Gastrocnemius medialis (tissue), 4 donors: ENCODE data around the gene ZFHX3. TPM values are rescaled to one million over a fixed set of nuclear protein-coding genes. Genes with fewer than 3 reads are reported as not detected.

ENCODE experiments used
- ATAC-seq, 2 donors: fragments of 150-250 bp; one replicate each; pipeline ENCODE4 v1.9.1; 2016
- DNase-seq, 2 donors: peaks; one replicate each; pipeline ENCODE4 v3.0.0-alpha.2; 2019
- H3K27ac ChIP-seq, 4 donors: fragments of 200-600 bp; sonication (generic); 1 replicate in 1 of 4; 2 replicates in 3 of 4; pipeline ENCODE4 v1.5.1; 2016 to 2018; ENCODE audit warnings: mild to moderate bottlenecking in 2 of 4, moderate library complexity in 1 of 4
- H3K27me3 ChIP-seq, 3 donors: fragments of 200-600 bp; sonication (generic) in 2 of 3; 1 replicate in 1 of 3; 2 replicates in 2 of 3; pipeline versions ENCODE4 v1.5.1 to v1.6.0; 2016 to 2019; ENCODE audit warnings: mild to moderate bottlenecking in 1 of 3, moderate library complexity in 1 of 3
- H3K36me3 ChIP-seq, 2 donors: fragments of 200-600 bp; sonication (generic) in 1 of 2; one replicate each; pipeline ENCODE4 v1.5.1; 2017 to 2018
- H3K4me1 ChIP-seq, 2 donors: fragments of 200-600 bp; sonication (generic) in 1 of 2; one replicate each; pipeline ENCODE4 v1.5.1; 2016 to 2017; ENCODE audit warnings: mild to moderate bottlenecking in 2 of 2
- H3K4me3 ChIP-seq, 4 donors: fragments of 200-600 bp; sonication (generic) in 3 of 4; 1 replicate in 1 of 4; 2 replicates in 3 of 4; pipeline ENCODE4 v1.5.1; 2016 to 2019; ENCODE audit warnings: mild to moderate bottlenecking in 2 of 4
- H3K9me3 ChIP-seq, 3 donors: fragments of 200-600 bp; sonication (generic) in 2 of 3; 1 replicate in 1 of 3; 2 replicates in 2 of 3; pipeline ENCODE4 v1.5.1; 2016 to 2019
- CTCF ChIP-seq, 5 experiments: fragments of 450-650 bp in 3 of 5; fragments of 200-600 bp in 2 of 5; sonication (generic) in 2 of 5; IDR thresholded peaks in 4 of 5; conservative IDR thresholded peaks in 1 of 5; 1 replicate in 4 of 5; 2 replicates in 1 of 5; pipeline ENCODE4 v1.5.1; 2016 to 2019; ENCODE audit warnings: antibody characterized with exemption in 5 of 5, mild to moderate bottlenecking in 3 of 5, moderate library complexity in 3 of 5
- POLR2A ChIP-seq, 2 donors: fragments of 450-650 bp; IDR thresholded peaks; one replicate each; pipeline ENCODE4 v1.6.1; 2017; ENCODE audit warnings: antibody characterized with exemption in 2 of 2, mild to moderate bottlenecking in 2 of 2, moderate library complexity in 2 of 2
- in situ Hi-C, 4 donors: fragments of 200-750 bp; cut with MboI; loops; one replicate each; pipeline versions ENCODE4 v1.15.0 to v1.8.0; 2017; ENCODE audit warnings: low sequenced_read_pairs in 4 of 4
- intact Hi-C: fragments of 100-400 bp; cut with DNase I; formaldehyde crosslinking; loops from one replicate; pipeline ENCODE4 v1.15.1; 2023; ENCODE audit warnings: low total_unique reads
- total RNA-seq, 4 donors: library from RNA; depleted of rRNA; stranded (reverse); fragments of >200 nt; gene quantifications; one replicate each; pipeline versions ENCODE4 v1.1.0 to v1.2.3, GENCODE V29; 2016

The ZFHX3 gene
- total RNA-seq, 4 donors from 2014 or later = 14.0 to 28.5 (median 27.3) TPM

- TF ChIP-seq CTCF (IDR thresholded peaks at IDR 0.05 in 4 of 5, conservative IDR thresholded peaks at IDR 0.05 in 1 of 5) (no peak), POLR2A (IDR thresholded peaks at IDR 0.05) (no peak)
- Histone ChIP-seq H3K9me3 (no peaks in the 10 kb centered on the region), H3K4me1 (peaks cover 12 to 19% of the 10 kb centered on the region in 2 donors), H3K27ac (no peak overlapping the region), H3K27me3 (no peaks in the 10 kb centered on the region), H3K4me3 (no peak overlapping the region), H3K36me3 (no peaks in the 10 kb centered on the region)
- no peak for ATAC-seq
- in situ Hi-C loops = no loop called here
- intact Hi-C loops = no loop called here
- no peak for DNase-seq
Measured at GRCh38 chr16:72911971-72912370, 136.0 kb downstream of the ZFHX3 start.

- no peaks in the 10 kb centered on the region for H3K36me3 ChIP-seq
- ATAC-seq = no peak
- peaks cover 12 to 15% of the 10 kb centered on the region in 2 donors for H3K4me1 ChIP-seq
- in situ Hi-C loops = no loop called here
- no peak overlapping the region for H3K27ac ChIP-seq
- TF ChIP-seq CTCF (IDR thresholded peaks at IDR 0.05 in 4 of 5, conservative IDR thresholded peaks at IDR 0.05 in 1 of 5) (no peak), POLR2A (IDR thresholded peaks at IDR 0.05) (no peak)
- H3K4me3 ChIP-seq = no peak overlapping the region
- DNase-seq = no peak
- intact Hi-C loops = no loop called here
- no peaks in the 10 kb centered on the region for H3K9me3 ChIP-seq
- no peaks in the 10 kb centered on the region for H3K27me3 ChIP-seq
Measured at GRCh38 chr16:72910875-72911274, 137.1 kb downstream of the ZFHX3 start.

- H3K27ac ChIP-seq = no peak overlapping the region
- H3K4me3 ChIP-seq = no peak overlapping the region
- H3K4me1 ChIP-seq = peaks cover 12 to 15% of the 10 kb centered on the region in 2 donors
- H3K27me3 ChIP-seq = no peaks in the 10 kb centered on the region
- no peak for DNase-seq
- intact Hi-C loops = no loop called here
- TF ChIP-seq CTCF (IDR thresholded peaks at IDR 0.05 in 4 of 5, conservative IDR thresholded peaks at IDR 0.05 in 1 of 5) = no peak
- no peak for TF ChIP-seq POLR2A (IDR thresholded peaks at IDR 0.05)
- no peak for ATAC-seq
- in situ Hi-C loops = no loop called here
- no peaks in the 10 kb centered on the region for H3K9me3 ChIP-seq
- no peaks in the 10 kb centered on the region for H3K36me3 ChIP-seq
Measured at GRCh38 chr16:72910381-72910780, 137.5 kb downstream of the ZFHX3 start.

- no peaks in the 10 kb centered on the region for H3K36me3 ChIP-seq
- no peaks in the 10 kb centered on the region for H3K27me3 ChIP-seq
- intact Hi-C loops = no loop called here
- DNase-seq (no peak), ATAC-seq (no peak)
- in situ Hi-C loops = no loop called here
- H3K4me1 ChIP-seq = peaks cover 11 to 12% of the 10 kb centered on the region in 2 donors
- H3K27ac ChIP-seq = peak overlapping the region; percentile 63 to 70 (median 66)
- H3K9me3 ChIP-seq = no peaks in the 10 kb centered on the region
- TF ChIP-seq POLR2A (IDR thresholded peaks at IDR 0.05) = no peak
- no peak for TF ChIP-seq CTCF (IDR thresholded peaks at IDR 0.05 in 4 of 5, conservative IDR thresholded peaks at IDR 0.05 in 1 of 5)
- H3K4me3 ChIP-seq = no peak overlapping the region
Measured at GRCh38 chr16:72909196-72909595, 138.7 kb downstream of the ZFHX3 start.
